Left renal cortex interstitium (tissue), 4 donors: ENCODE data around the gene NTN4. TPM values are rescaled to one million over a fixed set of nuclear protein-coding genes. Genes with fewer than 3 reads are reported as not detected.

Experiments used
- polyA plus RNA-seq, 4 donors: library from polyadenylated mRNA; unstranded; fragments of 120-200 nt; gene quantifications; one replicate each; pipeline ENCODE4 v1.2.1, GENCODE V29; 2013; ENCODE audit not compliant: insufficient read length in 4 of 4

The NTN4 gene
- polyA plus RNA-seq, 4 donors = 94.0 to 112 (median 104) TPM

Other genes starting within 250 kb of the NTN4 start
- 1 to 10 TPM; 1.9 to 2.9 (median 2.0) TPM for gene USP44, start 239.3 kb downstream of the NTN4 start, polyA plus RNA-seq
- gene SNRPF, start 68.2 kb upstream of the NTN4 start, polyA plus RNA-seq = 100 to 1,000 TPM in 1 of 4 donors, 10 to 100 TPM in 3; 84.0 to 101 (median 93.6) TPM
- 1 to 10 TPM in 1 of 4 donors, under 1 TPM in 3; 0.41 to 1.3 (median 0.66) TPM for gene CCDC38, start 151.8 kb upstream of the NTN4 start, polyA plus RNA-seq
- 1 to 10 TPM in 3 of 4 donors, under 1 TPM in 1; 0.92 to 2.0 (median 1.6) TPM for gene AMDHD1, start 152.6 kb upstream of the NTN4 start, polyA plus RNA-seq
- gene HAL, start 205.6 kb upstream of the NTN4 start, polyA plus RNA-seq = 1 to 10 TPM in 2 of 4 donors, under 1 TPM in 2; 0.14 to 2.1 (median 1.00) TPM
- gene LTA4H, start 244.8 kb upstream of the NTN4 start, polyA plus RNA-seq = 100 to 1,000 TPM; 111 to 132 (median 127) TPM